A673 (cell line): Measurements from ENCODE around the gene CYP4F2. TPM values are rescaled to one million over a fixed set of nuclear protein-coding genes. Genes with fewer than 3 reads are reported as not detected.

ENCODE experiments used
- BruUV-seq: library from RNA; stranded (reverse); fragments of 400-500 nt; replicated peaks from 2 replicates; lab custom pipeline; 2021; lab: Mats Ljungman, UMichigan
- CTCF ChIA-PET: fragments of 300-600 bp; sonication (Branson Sonifier 250); formaldehyde crosslinking; loops from one replicate; lab custom pipeline; 2022; ENCODE audit warnings: antibody characterized with exemption; lab: Charles Lee
- POLR2A ChIA-PET: fragments of 300-600 bp; sonication (Branson Sonifier 250); formaldehyde crosslinking; loops from one replicate; lab custom pipeline; 2022; ENCODE audit warnings: antibody characterized with exemption; ENCODE audit not compliant: low non-redundant PET; lab: Charles Lee
- DNase-seq: peaks from one replicate; pipeline ENCODE4 v3.0.0-alpha.2; 2015; ENCODE audit warnings: low spot score
- H3K27ac ChIP-seq: fragments of 200-600 bp; sonication (generic); 2 replicates; pipeline ENCODE4 v1.5.1; 2016; ENCODE audit warnings: mixed run types, low read depth, mild to moderate bottlenecking, mixed read lengths, antibody characterized with exemption, low read length; ENCODE audit not compliant: poor library complexity, severe bottlenecking
- H3K27me3 ChIP-seq: fragments of 200-600 bp; sonication (generic); replicated peaks from 2 replicates; pipeline ENCODE4 v1.6.1; 2017; ENCODE audit warnings: mixed run types, low read depth, mild to moderate bottlenecking, mixed read lengths, antibody characterized with exemption, low read length; ENCODE audit not compliant: insufficient read depth, poor library complexity
- H3K36me3 ChIP-seq: fragments of 200-600 bp; sonication (generic); 2 replicates; pipeline ENCODE4 v1.6.1; 2016; ENCODE audit warnings: mixed run types, mild to moderate bottlenecking, mixed read lengths, antibody characterized with exemption, low read length; ENCODE audit not compliant: insufficient read depth, poor library complexity, severe bottlenecking
- H3K4me1 ChIP-seq: fragments of 200-600 bp; sonication (generic); 2 replicates; pipeline ENCODE4 v1.6.1; 2017; ENCODE audit warnings: mixed run types, mild to moderate bottlenecking, mixed read lengths, antibody characterized with exemption, low read length; ENCODE audit not compliant: insufficient read depth, poor library complexity, severe bottlenecking
- H3K4me3 ChIP-seq: fragments of 200-600 bp; sonication (generic); 2 replicates; pipeline ENCODE4 v1.5.1; 2016; ENCODE audit warnings: low read depth, mixed run types, mild to moderate bottlenecking, mixed read lengths, low read length; ENCODE audit not compliant: poor library complexity, severe bottlenecking
- H3K9me3 ChIP-seq: fragments of 200-600 bp; sonication (generic); 2 replicates; pipeline ENCODE4 v1.6.1; 2016; ENCODE audit warnings: mixed run types, low read depth, mild to moderate bottlenecking, mixed read lengths, antibody characterized with exemption, low read length; ENCODE audit not compliant: poor library complexity, severe bottlenecking
- EZH2 ChIP-seq: fragments of 200-600 bp; sonication (generic); IDR thresholded peaks from 2 replicates; pipeline ENCODE4 v1.6.1; 2017; ENCODE audit warnings: borderline replicate concordance, low read depth, mild to moderate bottlenecking, mixed read lengths, antibody characterized with exemption, low read length; ENCODE audit not compliant: poor library complexity, severe bottlenecking
- intact Hi-C: fragments of 100-400 bp; cut with micrococcal nuclease; formaldehyde crosslinking; loops from one replicate; pipeline ENCODE4 v1.10.0; 2022; ENCODE audit not compliant: unreplicated experiment
- total RNA-seq: library from RNA; stranded (reverse); gene quantifications from 2 replicates; pipeline ENCODE4 v1.2.3, GENCODE V29; 2021
- TF ChIP-seq, protein P1 (sequence below): fragments of 300-800, 200-600 bp; sonication (generic); conservative IDR thresholded peaks from 2 replicates; pipeline ENCODE4 v1.5.1; 2017; ENCODE audit warnings: low read depth, mild to moderate bottlenecking, antibody characterized with exemption, low read length, moderate library complexity, mixed read lengths

The CYP4F2 gene
- total RNA-seq, 1 experiment from 2014 or later, result not detected

- no peaks in the 10 kb centered on the region for H3K9me3 ChIP-seq
- TF ChIP-seq, protein P1, sequence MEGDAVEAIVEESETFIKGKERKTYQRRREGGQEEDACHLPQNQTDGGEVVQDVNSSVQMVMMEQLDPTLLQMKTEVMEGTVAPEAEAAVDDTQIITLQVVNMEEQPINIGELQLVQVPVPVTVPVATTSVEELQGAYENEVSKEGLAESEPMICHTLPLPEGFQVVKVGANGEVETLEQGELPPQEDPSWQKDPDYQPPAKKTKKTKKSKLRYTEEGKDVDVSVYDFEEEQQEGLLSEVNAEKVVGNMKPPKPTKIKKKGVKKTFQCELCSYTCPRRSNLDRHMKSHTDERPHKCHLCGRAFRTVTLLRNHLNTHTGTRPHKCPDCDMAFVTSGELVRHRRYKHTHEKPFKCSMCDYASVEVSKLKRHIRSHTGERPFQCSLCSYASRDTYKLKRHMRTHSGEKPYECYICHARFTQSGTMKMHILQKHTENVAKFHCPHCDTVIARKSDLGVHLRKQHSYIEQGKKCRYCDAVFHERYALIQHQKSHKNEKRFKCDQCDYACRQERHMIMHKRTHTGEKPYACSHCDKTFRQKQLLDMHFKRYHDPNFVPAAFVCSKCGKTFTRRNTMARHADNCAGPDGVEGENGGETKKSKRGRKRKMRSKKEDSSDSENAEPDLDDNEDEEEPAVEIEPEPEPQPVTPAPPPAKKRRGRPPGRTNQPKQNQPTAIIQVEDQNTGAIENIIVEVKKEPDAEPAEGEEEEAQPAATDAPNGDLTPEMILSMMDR, result no peak
- no peak for TF ChIP-seq EZH2
- H3K27ac ChIP-seq, result no peak overlapping the region
- ChIA-PET CTCF (no interaction called here), POLR2A (no interaction called here)
- no peak for DNase-seq
- H3K4me1 ChIP-seq, result no peaks in the 10 kb centered on the region
- no peak overlapping the region for H3K4me3 ChIP-seq
- BruUV-seq, result no TSS peak
- no peaks in the 10 kb centered on the region for H3K36me3 ChIP-seq
- intact Hi-C loops, result no loop called here
- H3K27me3 ChIP-seq, result peaks cover 41% of the 10 kb centered on the region
These were observed 69.7 kb downstream of the CYP4F2 start for GRCh38 chr19:15828121-15828610.

Other genes starting within 250 kb of the CYP4F2 start
- not detected in 2 replicates for gene CYP4F12, start 225.0 kb downstream of the CYP4F2 start, total RNA-seq
- gene OR10H2, start 170.1 kb downstream of the CYP4F2 start, total RNA-seq, result not detected in 2 replicates
- not detected in 2 replicates for gene OR10H3, start 160.1 kb downstream of the CYP4F2 start, total RNA-seq
- gene OR10H5, start 110.4 kb downstream of the CYP4F2 start, total RNA-seq, result not detected in 2 replicates
- not detected in 2 replicates for gene OR10H1, start 82.4 kb downstream of the CYP4F2 start, total RNA-seq
- 0.13 TPM in 1 of 2 replicates, not detected in the other for gene CYP4F11, start 36.5 kb upstream of the CYP4F2 start, total RNA-seq
- gene OR10H4, start 50.9 kb upstream of the CYP4F2 start, total RNA-seq, result not detected in 2 replicates
- 438 and 476 TPM in 2 replicates for gene TPM4, start 178.4 kb upstream of the CYP4F2 start, total RNA-seq
- 113 and 126 TPM in 2 replicates for gene RAB8A, start 213.8 kb upstream of the CYP4F2 start, total RNA-seq
- gene HSH2D, start 245.6 kb upstream of the CYP4F2 start, total RNA-seq, result not detected in 2 replicates